Activated naive CD8-positive, alpha-beta T cell (primary cell): ENCODE data around the gene RNF141.

Source experiments
- H3K27ac Mint-ChIP-seq: one replicate; pipeline ENCODE4 v1.8.0; 2021; ENCODE audit warnings: mixed read lengths
- H3K27me3 Mint-ChIP-seq: one replicate; pipeline ENCODE4 v1.8.0; 2021; ENCODE audit warnings: mixed read lengths
- H3K36me3 Mint-ChIP-seq: one replicate; pipeline ENCODE4 v1.8.0; 2021; ENCODE audit warnings: mixed read lengths
- H3K4me1 Mint-ChIP-seq: one replicate; pipeline ENCODE4 v1.8.0; 2021; ENCODE audit warnings: low read depth, mixed read lengths
- H3K4me3 Mint-ChIP-seq: one replicate; pipeline ENCODE4 v1.8.0; 2021; ENCODE audit warnings: mild to moderate bottlenecking, mixed read lengths
- H3K9me3 Mint-ChIP-seq: one replicate; pipeline ENCODE4 v1.8.0; 2021; ENCODE audit warnings: low read depth, mixed read lengths

Gene RNF141

DNA sequence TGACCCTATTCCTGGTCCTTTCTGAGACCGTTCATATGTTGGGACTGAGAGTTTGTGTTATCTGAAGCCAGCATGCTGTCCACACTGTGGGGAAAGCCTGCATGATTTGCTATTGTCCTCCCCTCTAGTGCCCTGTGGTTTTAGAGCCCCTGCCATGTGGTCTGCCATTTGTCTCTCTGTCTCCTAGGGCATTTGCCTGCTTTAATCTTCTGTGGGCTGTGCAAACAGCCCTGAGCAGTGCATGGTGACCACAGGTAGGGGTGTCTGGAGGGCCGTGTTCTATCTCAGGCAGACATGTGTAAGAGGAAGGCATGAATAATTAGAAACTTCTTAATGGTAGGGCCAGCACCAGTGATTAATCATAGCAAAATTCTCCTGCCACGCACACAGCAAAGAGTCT is 62.9 kb downstream of the RNF141 start:
- no peaks in the 10 kb centered on the region for H3K9me3 Mint-ChIP-seq
- peaks cover 7% of the 10 kb centered on the region for H3K36me3 Mint-ChIP-seq
- no peaks in the 10 kb centered on the region for H3K27me3 Mint-ChIP-seq
- H3K4me1 Mint-ChIP-seq = peaks cover 4% of the 10 kb centered on the region
- H3K4me3 Mint-ChIP-seq = no peak overlapping the region
- peak overlapping the region; percentile 62 for H3K27ac Mint-ChIP-seq

- Mint-ChIP-seq H3K4me1 (peaks cover 4% of the 10 kb centered on the region), H3K27ac (no peak overlapping the region), H3K9me3 (no peaks in the 10 kb centered on the region), H3K4me3 (no peak overlapping the region), H3K27me3 (no peaks in the 10 kb centered on the region), H3K36me3 (peaks cover 4% of the 10 kb centered on the region)
These were observed 63.3 kb downstream of the RNF141 start for GRCh38 chr11:10477690-10478046.

DNA sequence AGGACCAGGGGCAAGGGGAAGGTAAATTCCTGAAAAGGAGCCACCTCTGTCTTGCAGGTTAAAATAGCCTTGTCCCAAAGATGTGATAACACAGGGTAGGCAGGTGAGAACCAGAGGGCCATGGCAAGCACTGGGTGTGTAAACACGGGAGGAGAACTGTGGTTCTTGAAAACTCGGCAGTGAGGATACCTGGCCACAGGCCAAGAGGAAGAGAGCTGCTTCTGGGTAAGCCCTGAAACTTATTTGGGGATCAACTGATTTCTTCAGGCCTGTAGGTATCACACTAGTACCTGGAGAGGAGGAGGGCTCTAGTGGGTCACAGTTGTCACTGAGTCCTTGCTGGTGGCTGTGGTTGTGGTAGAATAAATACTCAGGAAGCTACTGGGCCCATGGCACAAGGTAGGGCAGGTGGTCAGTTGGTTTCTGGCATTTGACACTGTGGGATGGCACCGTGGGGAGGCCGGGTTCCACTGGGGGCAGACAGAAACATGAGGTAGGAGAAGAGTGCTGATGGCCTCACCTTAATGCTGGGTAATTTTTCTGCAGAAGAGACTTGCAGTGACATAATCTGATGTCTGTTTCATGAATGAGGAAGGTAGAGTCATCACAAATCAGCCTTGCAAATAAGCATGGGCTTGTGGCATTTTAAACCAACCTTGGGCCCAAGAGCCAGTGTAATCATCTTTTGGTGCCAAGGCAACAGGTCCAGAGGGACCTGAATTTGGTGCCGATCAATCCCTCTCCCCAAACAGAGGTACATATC is 63.9 kb downstream of the RNF141 start:
- no peaks in the 10 kb centered on the region for H3K9me3 Mint-ChIP-seq
- H3K4me1 Mint-ChIP-seq = peaks cover 4% of the 10 kb centered on the region
- no peak overlapping the region for H3K4me3 Mint-ChIP-seq
- H3K27ac Mint-ChIP-seq = peak overlapping the region; percentile 52
- no peaks in the 10 kb centered on the region for H3K27me3 Mint-ChIP-seq
- peaks cover 4% of the 10 kb centered on the region for H3K36me3 Mint-ChIP-seq

DNA sequence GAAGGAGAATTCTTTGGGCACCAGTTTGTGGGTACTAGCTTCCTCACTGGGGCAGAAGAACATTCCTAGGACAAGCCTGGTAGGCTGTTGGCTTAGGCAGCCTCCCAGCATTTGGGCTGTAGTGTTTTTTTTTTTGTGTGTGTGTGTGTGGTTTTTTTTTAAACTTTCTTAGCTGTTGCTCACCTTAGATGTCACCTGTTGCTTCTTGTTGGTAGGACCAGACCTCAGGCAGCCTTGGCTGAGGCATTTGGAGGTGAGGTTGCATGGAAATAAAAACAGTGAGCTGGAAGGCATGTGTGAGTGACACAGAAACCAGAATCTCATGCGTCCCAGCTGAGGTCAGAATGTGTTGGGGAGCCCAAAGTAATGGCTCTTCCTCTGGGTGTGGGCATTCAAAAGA is 64.6 kb downstream of the RNF141 start:
- peaks cover 4% of the 10 kb centered on the region for H3K36me3 Mint-ChIP-seq
- peak overlapping the region; percentile 52 for H3K27ac Mint-ChIP-seq
- H3K27me3 Mint-ChIP-seq = no peaks in the 10 kb centered on the region
- H3K4me3 Mint-ChIP-seq = no peak overlapping the region
- H3K9me3 Mint-ChIP-seq = no peaks in the 10 kb centered on the region
- H3K4me1 Mint-ChIP-seq = peaks cover 4% of the 10 kb centered on the region

DNA sequence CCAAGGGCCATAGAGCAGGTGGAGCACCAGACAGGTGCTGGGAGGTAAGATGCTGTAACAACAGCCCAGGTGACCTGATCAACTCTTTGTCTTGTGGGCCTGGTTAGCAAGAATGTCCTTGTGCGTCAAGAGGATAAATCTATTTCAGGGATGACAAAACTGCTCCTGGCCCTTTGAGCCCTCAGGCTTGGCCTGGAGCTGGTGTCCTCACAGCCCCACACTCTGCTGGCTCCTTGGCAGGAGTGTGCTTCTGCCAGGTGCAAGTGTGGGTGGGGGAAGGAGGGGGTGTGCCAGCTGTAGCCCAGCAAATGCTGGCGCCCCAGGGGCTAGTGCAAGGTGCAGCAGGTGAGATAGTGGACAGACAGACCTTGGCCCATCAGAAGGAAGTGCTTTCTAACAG is 66.4 kb downstream of the RNF141 start:
- no peak overlapping the region for H3K4me3 Mint-ChIP-seq

DNA sequence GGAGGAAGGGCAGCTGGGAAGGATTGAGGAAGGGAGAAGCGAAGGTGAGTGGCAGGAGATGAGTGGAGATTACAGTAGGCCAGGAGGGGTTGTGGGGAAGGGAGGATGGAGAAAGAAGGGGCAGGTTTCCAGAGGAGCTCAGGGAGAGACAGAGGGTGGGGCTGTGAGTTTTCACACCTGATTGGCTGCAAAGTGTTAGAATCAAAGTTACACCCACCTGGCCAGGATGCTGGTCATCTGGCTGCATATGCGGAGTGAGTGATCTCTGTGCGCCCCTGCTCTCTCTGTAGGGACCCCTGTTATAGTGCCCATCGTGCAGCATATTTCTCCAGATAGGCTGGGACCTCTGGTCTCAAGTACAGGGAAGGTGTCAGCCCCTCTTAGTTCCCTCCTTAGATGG is 67.6 kb downstream of the RNF141 start:
- Mint-ChIP-seq H3K4me3 (no peak overlapping the region), H3K9me3 (peaks cover 4% of the 10 kb centered on the region), H3K36me3 (peaks cover 3% of the 10 kb centered on the region), H3K4me1 (peaks cover 4% of the 10 kb centered on the region), H3K27me3 (no peaks in the 10 kb centered on the region), H3K27ac (no peak overlapping the region)

More for the DNA sequence above, 66.4 kb downstream of the RNF141 start:
- Mint-ChIP-seq H3K36me3 (peaks cover 4% of the 10 kb centered on the region), H3K27me3 (no peaks in the 10 kb centered on the region), H3K27ac (no peak overlapping the region), H3K4me1 (peaks cover 4% of the 10 kb centered on the region), H3K9me3 (peaks cover 4% of the 10 kb centered on the region)

- no peak overlapping the region for H3K27ac Mint-ChIP-seq
- no peak overlapping the region for H3K4me3 Mint-ChIP-seq
- no peaks in the 10 kb centered on the region for H3K27me3 Mint-ChIP-seq
- H3K9me3 Mint-ChIP-seq = no peaks in the 10 kb centered on the region
- peaks cover 27% of the 10 kb centered on the region for H3K4me1 Mint-ChIP-seq
- peaks cover 24% of the 10 kb centered on the region for H3K36me3 Mint-ChIP-seq
These were observed 78.2 kb downstream of the RNF141 start for GRCh38 chr11:10462746-10463300.
